Smooth muscle cell of the brain vasculature (primary cell): Measurements from ENCODE around the gene CCDC182.

Experiments
- DNase-seq: peaks from one replicate; pipeline ENCODE4 v3.0.0-alpha.2; 2012; ENCODE audit warnings: low read depth, low spot score

The CCDC182 gene

GRCh38 chr17:57757735-57758134, 12.6 kb upstream of the CCDC182 start:
- DNase-seq: no peak

GRCh38 chr17:57756951-57757350, 11.9 kb upstream of the CCDC182 start:
- DNase-seq: no peak

- DNase-seq: no peak
These were observed 10.5 kb upstream of the CCDC182 start for GRCh38 chr17:57755480-57756070.

GRCh38 chr17:57752031-57752905, 7.2 kb upstream of the CCDC182 start:
- DNase-seq: no peak

- no peak for DNase-seq
These were observed 6.4 kb upstream of the CCDC182 start for GRCh38 chr17:57751348-57751971.

GRCh38 chr17:57750895-57751294, 5.8 kb upstream of the CCDC182 start:
- no peak for DNase-seq

GRCh38 chr17:57750109-57750871, 5.2 kb upstream of the CCDC182 start:
- no peak for DNase-seq

- DNase-seq: no peak
These were observed 4.6 kb upstream of the CCDC182 start for GRCh38 chr17:57749701-57750100.

GRCh38 chr17:57747221-57748017, 2.3 kb upstream of the CCDC182 start:
- peak; percentile 52 for DNase-seq

GRCh38 chr17:57746221-57746620, 1.1 kb upstream of the CCDC182 start:
- no peak for DNase-seq

- no peak for DNase-seq
These were observed 616 bp downstream of the CCDC182 start for GRCh38 chr17:57744195-57745170.

- DNase-seq: no peak
These were observed 4.9 kb downstream of the CCDC182 start for GRCh38 chr17:57740235-57740528.

- DNase-seq: no peak
These were observed 5.5 kb downstream of the CCDC182 start for GRCh38 chr17:57739402-57740234.

- no peak for DNase-seq
These were observed 7.6 kb downstream of the CCDC182 start for GRCh38 chr17:57737450-57737849.

- no peak for DNase-seq
These were observed 9.4 kb downstream of the CCDC182 start for GRCh38 chr17:57735707-57736106.

GRCh38 chr17:57735230-57735629, 9.9 kb downstream of the CCDC182 start:
- no peak for DNase-seq

GRCh38 chr17:57733085-57733484, 12.0 kb downstream of the CCDC182 start:
- DNase-seq: no peak

- DNase-seq: no peak
These were observed 13.0 kb downstream of the CCDC182 start for GRCh38 chr17:57732062-57732461.

GRCh38 chr17:57730026-57730701, 14.9 kb downstream of the CCDC182 start:
- DNase-seq: no peak
